C4-2B (cell line): ENCODE results near the gene VRK1.

ENCODE experiments used
- H3K27ac ChIP-seq: fragments of 450-650 bp; 2 replicates; pipeline ENCODE4 v1.5.1; 2017
- CTCF ChIP-seq: fragments of 450-650 bp; conservative IDR thresholded peaks from 2 replicates; pipeline ENCODE4 v1.5.1; 2017; ENCODE audit warnings: mild to moderate bottlenecking
- ZFX ChIP-seq: fragments of 450-650 bp; IDR thresholded peaks from 2 replicates; pipeline ENCODE4 v1.6.1; 2017

Gene VRK1

GRCh38 chr14:96929950-96930349, 132.8 kb downstream of the VRK1 start:
- TF ChIP-seq CTCF (no peak), ZFX (no peak)
- no peak overlapping the region for H3K27ac ChIP-seq

- no peak overlapping the region for H3K27ac ChIP-seq
- TF ChIP-seq CTCF (no peak), ZFX (no peak)
These were observed 133.3 kb downstream of the VRK1 start for GRCh38 chr14:96930526-96930925.
